GM10266 (cell line): ENCODE results near the gene NPAS3.

Experiments
- DNase-seq: peaks from one replicate; pipeline ENCODE4 v3.0.0; 2012; ENCODE audit errors: extremely low spot score
- TF ChIP-seq, protein P1 (sequence below): IDR thresholded peaks from 2 replicates; pipeline ENCODE4 v1.5.1; 2012; ENCODE audit warnings: mild to moderate bottlenecking, low read depth; ENCODE audit not compliant: control insufficient read depth, insufficient read depth; ENCODE audit errors: missing control alignments

Gene NPAS3

GRCh38 chr14:33660248-33660647, 721.6 kb downstream of the NPAS3 start:
- TF ChIP-seq, protein P1, sequence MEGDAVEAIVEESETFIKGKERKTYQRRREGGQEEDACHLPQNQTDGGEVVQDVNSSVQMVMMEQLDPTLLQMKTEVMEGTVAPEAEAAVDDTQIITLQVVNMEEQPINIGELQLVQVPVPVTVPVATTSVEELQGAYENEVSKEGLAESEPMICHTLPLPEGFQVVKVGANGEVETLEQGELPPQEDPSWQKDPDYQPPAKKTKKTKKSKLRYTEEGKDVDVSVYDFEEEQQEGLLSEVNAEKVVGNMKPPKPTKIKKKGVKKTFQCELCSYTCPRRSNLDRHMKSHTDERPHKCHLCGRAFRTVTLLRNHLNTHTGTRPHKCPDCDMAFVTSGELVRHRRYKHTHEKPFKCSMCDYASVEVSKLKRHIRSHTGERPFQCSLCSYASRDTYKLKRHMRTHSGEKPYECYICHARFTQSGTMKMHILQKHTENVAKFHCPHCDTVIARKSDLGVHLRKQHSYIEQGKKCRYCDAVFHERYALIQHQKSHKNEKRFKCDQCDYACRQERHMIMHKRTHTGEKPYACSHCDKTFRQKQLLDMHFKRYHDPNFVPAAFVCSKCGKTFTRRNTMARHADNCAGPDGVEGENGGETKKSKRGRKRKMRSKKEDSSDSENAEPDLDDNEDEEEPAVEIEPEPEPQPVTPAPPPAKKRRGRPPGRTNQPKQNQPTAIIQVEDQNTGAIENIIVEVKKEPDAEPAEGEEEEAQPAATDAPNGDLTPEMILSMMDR: no peak
- DNase-seq: no peak

GRCh38 chr14:33661101-33661500, 722.4 kb downstream of the NPAS3 start:
- DNase-seq: no peak
- TF ChIP-seq, protein P1: no peak

- TF ChIP-seq, protein P1: no peak
These were observed 729.4 kb downstream of the NPAS3 start for GRCh38 chr14:33668066-33668465.

GRCh38 chr14:33669111-33669510, 730.4 kb downstream of the NPAS3 start:
- TF ChIP-seq, protein P1: no peak
- no peak for DNase-seq

More at GRCh38 chr14:33668066-33668465, 729.4 kb downstream of the NPAS3 start:
- no peak for DNase-seq

DNA sequence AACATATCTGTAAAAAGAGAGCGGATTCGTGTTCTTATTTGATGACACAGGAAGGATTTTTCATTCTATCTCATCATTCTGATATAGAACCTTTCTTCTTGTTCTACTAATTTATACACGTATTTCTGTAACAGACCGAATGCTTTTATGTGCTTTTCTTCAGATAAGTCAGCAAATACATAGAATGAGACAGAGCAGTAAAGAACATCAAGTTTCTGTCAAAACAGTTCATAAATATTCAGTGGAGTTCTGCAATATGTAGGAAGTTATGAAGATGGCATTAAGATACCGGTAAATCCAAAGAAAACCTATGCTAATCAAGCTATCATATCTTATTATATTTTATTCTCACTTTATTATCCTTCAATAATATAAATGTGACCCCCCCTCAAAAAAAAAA, 731.6 kb downstream of the NPAS3 start:
- TF ChIP-seq, protein P1: no peak
- no peak for DNase-seq

GRCh38 chr14:33671556-33671955, 732.9 kb downstream of the NPAS3 start:
- no peak for DNase-seq
- TF ChIP-seq, protein P1: no peak

- DNase-seq: no peak
- TF ChIP-seq, protein P1: no peak
These were observed 736.2 kb downstream of the NPAS3 start for GRCh38 chr14:33674927-33675326.
